ENCODE results near the gene SSBP4.

The SSBP4 gene

GRCh38 chr19:18423258-18424020, 4.2 kb downstream of the SSBP4 start:
- TF ChIP-seq CTCF (conservative IDR thresholded peaks at IDR 0.05; ENCODE audit: low read depth, low read length): no peak
- no peak for DNase-seq (ENCODE audit: low read depth)
- no peak overlapping the region for H3K4me3 ChIP-seq (ENCODE audit: low read length)

GRCh38 chr19:18424122-18424889, 5.1 kb downstream of the SSBP4 start:
- no peak overlapping the region for H3K4me3 ChIP-seq (ENCODE audit: low read length)
- no peak for DNase-seq (ENCODE audit: low read depth)
- TF ChIP-seq CTCF (conservative IDR thresholded peaks at IDR 0.05; ENCODE audit: low read depth, low read length): no peak

GRCh38 chr19:18424890-18425514, 5.8 kb downstream of the SSBP4 start:
- no peak overlapping the region for H3K4me3 ChIP-seq (ENCODE audit: low read length)
- TF ChIP-seq CTCF (conservative IDR thresholded peaks at IDR 0.05; ENCODE audit: low read depth, low read length): no peak
- no peak for DNase-seq (ENCODE audit: low read depth)

GRCh38 chr19:18425515-18426415, 6.6 kb downstream of the SSBP4 start:
- TF ChIP-seq CTCF (conservative IDR thresholded peaks at IDR 0.05; ENCODE audit: low read depth, low read length): no peak
- DNase-seq (ENCODE audit: low read depth): no peak
- H3K4me3 ChIP-seq (ENCODE audit: low read length): no peak overlapping the region

GRCh38 chr19:18426416-18426767, 7.2 kb downstream of the SSBP4 start:
- H3K4me3 ChIP-seq (ENCODE audit: low read length): no peak overlapping the region
- DNase-seq (ENCODE audit: low read depth): no peak
- TF ChIP-seq CTCF (conservative IDR thresholded peaks at IDR 0.05; ENCODE audit: low read depth, low read length): no peak

GRCh38 chr19:18427080-18427742, 8.0 kb downstream of the SSBP4 start:
- no peak overlapping the region for H3K4me3 ChIP-seq (ENCODE audit: low read length)
- no peak for DNase-seq (ENCODE audit: low read depth)
- no peak for TF ChIP-seq CTCF (conservative IDR thresholded peaks at IDR 0.05; ENCODE audit: low read depth, low read length)
